Esophagus muscularis mucosa (tissue), 3 donors: ENCODE results near the gene INTS11.

Source experiments
- POLR2A ChIP-seq: fragments of 450-650 bp; IDR thresholded peaks from one replicate; pipeline ENCODE4 v1.6.1; 2017; ENCODE audit warnings: antibody characterized with exemption, moderate library complexity, mild to moderate bottlenecking, low read depth
- TF ChIP-seq, protein P1 (sequence below), 3 experiments: fragments of 200-600 bp in 2 of 3; fragments of 450-650 bp in 1 of 3; sonication (generic) in 2 of 3; IDR thresholded peaks; one replicate each; pipeline ENCODE4 v1.5.1; 2017 to 2019; ENCODE audit warnings: antibody characterized with exemption in 3 of 3, mild to moderate bottlenecking in 2 of 3, moderate library complexity in 1 of 3

DNA sequence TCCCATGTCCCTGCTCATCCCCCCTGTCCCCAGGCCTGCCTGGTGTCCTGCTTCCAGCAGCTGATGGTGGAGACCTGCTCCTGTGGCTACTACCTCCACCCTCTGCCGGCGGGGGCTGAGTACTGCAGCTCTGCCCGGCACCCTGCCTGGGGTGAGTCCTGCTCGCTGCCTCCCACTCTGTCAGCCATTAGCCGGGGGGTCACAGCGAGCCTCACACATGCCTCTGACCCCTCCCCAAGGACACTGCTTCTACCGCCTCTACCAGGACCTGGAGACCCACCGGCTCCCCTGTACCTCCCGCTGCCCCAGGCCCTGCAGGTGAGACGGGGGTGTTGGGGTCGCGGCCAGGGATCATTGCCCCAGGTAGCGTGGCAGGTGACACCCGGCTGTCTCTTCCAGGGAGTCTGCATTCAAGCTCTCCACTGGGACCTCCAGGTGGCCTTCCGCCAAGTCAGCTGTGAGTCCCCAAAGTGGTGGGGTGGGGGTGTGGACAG is 34.2 kb downstream of the INTS11 start:
- TF ChIP-seq, protein P1, sequence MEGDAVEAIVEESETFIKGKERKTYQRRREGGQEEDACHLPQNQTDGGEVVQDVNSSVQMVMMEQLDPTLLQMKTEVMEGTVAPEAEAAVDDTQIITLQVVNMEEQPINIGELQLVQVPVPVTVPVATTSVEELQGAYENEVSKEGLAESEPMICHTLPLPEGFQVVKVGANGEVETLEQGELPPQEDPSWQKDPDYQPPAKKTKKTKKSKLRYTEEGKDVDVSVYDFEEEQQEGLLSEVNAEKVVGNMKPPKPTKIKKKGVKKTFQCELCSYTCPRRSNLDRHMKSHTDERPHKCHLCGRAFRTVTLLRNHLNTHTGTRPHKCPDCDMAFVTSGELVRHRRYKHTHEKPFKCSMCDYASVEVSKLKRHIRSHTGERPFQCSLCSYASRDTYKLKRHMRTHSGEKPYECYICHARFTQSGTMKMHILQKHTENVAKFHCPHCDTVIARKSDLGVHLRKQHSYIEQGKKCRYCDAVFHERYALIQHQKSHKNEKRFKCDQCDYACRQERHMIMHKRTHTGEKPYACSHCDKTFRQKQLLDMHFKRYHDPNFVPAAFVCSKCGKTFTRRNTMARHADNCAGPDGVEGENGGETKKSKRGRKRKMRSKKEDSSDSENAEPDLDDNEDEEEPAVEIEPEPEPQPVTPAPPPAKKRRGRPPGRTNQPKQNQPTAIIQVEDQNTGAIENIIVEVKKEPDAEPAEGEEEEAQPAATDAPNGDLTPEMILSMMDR (IDR thresholded peaks at IDR 0.05), result peak; percentile 51 to 70 (median 63)
- no peak for TF ChIP-seq POLR2A
